GM19452 (cell line): Measurements from ENCODE around the gene MICAL3.
"Not testable (repeated sequence)": the region's sequence is repeated elsewhere in the genome, so short reads cannot be mapped to it uniquely, and the experiment has no call there.

ENCODE experiments used
- ATAC-seq: cut with Tn5 transposase; IDR thresholded peaks from one replicate; pipeline ENCODE4 v1.9.1; 2021; ENCODE audit not compliant: unreplicated experiment

MICAL3 gene

DNA sequence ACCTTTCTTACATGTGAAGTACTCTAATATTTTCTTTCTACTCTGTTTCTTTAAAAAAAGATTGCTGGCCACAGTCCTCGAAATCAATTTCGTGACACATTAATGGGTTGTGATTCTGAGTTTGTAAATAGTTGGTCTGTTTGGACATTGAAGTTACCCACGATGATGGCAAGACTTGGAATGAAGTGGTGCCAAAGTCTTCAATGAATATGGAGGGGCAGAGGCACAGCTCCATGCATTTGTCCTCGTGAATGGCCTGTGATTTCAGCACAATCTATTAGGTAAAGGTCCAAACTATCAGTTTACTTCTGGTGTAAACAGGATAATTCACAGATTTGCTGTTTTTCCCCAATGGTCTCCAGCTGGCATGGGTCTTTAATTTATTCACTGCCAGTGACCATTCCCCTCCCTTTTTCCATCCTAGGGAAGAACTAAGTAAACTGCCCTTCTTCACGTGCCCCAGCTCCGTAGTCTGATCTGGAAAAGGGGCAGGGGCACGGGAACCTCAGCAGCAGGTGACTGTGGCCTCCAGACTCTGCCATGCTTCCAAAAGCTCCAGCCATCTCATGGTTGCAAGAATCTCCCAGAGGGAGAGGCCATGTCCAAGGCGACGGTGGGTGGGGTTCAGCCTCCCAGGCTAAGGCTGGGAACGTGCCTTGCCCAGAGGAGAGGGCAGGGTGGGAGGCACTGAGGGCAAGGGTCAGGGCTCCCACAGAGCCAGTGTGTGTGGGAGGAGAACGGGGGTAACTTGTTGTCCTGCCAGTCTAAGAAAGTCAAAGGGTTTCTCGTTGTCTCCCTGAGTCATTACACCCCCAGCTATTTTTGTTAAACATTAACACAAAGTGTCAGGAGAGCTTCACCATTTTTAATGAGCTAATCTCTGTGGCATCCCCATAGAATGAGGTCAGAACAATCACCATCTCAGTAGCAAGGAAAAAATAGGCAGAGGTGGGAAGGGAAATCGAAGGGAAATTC, 36.6 kb upstream of the MICAL3 start:
- no peak for ATAC-seq

GRCh38 chr22:18059991-18060390, 35.6 kb upstream of the MICAL3 start:
- no peak for ATAC-seq

- ATAC-seq = no peak
Measured at GRCh38 chr22:18059473-18059872, 35.1 kb upstream of the MICAL3 start.

- ATAC-seq = no peak
Measured at GRCh38 chr22:18059094-18059417, 34.7 kb upstream of the MICAL3 start.

DNA sequence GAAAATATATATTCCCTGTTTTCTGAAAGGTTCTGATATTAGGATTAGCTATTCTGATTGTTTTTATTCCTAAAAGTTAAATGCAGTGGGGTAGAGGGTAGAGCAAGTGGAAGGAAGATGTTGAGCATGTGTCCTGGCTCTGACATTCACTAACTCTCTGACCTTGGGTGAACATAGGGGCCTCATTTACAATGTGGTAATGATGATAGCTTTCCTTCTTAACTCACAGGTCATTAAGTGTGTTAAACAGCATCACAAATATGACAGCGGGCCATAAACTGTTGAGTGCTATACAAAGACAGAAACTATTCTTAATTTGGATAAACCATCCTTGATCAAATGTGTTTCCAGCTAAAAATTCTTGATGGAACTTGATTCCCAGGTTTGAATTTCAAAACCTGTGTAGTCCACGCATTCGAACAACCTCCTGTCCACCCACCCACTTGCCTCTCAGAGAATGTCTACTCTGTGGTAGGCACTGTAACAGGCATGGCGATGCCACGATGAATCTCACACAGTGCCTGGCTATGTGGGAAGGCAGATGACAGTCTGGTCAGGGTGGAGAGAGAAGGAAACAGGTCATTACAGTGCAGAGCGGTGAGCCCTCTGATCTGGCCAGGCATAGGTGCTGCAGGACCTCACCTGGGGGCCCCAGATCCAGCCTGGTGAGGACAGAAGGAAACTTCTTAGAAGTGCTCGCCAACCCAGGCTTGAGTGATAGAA, 34.2 kb upstream of the MICAL3 start:
- ATAC-seq = no peak

DNA sequence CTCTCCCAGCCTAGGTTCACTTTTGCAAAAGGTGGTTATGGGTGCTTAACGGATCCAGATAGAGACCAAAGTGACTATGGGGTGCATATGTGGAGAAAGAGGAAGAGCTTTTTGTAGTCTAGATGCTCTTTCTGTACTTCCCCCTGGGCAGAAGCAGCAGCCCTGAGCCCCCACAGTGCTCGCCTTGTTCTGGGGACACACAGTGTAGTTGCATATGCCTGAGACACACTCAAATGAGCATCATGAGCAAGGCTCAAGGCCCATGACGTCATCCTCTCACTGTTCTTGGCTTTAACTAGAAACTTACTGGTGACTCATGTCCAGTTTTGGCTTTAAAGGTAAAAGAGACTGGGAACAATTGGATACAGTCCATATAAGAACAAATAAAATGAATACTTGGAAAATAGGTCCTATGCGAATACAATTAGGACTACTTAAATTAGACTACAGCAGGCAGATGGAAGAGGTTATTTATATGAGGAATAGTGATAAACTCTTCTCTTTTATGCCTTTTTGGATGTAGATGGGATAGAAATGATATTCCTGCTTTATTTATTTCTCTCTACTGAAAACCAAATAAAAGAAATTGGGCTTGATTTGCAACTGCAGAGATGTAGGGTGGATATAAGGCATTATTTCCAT, 33.3 kb upstream of the MICAL3 start:
- ATAC-seq = peak; percentile 48

- ATAC-seq = peak; percentile 69
Measured at GRCh38 chr22:18056807-18057474, 32.6 kb upstream of the MICAL3 start.

GRCh38 chr22:18056161-18056666, 31.9 kb upstream of the MICAL3 start:
- no peak for ATAC-seq

- no peak for ATAC-seq
Measured at GRCh38 chr22:18055619-18056160, 31.3 kb upstream of the MICAL3 start.

DNA sequence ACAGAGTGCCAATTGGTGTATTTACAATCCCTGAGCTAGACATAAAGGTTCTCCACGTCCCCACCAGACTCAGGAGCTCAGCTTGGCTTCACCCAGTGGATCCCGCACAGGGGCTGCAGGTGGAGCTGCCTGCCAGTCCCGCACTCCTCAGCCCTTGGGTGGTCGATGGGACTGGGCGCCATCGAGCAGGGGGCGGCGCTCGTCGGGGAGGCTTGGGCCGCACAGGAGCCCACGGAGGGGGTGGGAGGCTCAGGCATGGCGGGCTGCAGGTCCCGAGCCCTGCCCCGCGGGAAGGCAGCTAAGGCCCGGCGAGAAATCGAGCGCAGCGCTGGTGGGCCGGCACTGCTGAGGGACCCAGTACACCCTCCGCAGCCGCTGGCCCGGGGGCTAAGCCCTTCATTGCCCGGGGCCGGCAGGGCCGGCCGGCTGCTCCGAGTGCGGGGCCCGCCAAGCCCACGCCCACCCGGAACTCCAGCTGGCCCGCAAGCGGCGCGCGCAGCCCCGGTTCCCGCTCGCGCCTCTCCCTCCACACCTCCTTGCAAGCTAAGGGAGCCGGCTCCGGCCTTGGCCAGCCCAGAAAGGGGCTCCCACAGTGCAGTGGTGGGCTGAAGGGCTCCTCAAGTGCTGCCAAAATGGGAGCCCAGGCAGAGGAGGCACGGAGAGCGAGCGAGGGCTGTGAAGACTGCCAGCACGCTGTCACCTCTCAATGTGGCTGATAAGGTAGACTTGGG, 29.0 kb upstream of the MICAL3 start:
- not testable (repeated sequence) for ATAC-seq

DNA sequence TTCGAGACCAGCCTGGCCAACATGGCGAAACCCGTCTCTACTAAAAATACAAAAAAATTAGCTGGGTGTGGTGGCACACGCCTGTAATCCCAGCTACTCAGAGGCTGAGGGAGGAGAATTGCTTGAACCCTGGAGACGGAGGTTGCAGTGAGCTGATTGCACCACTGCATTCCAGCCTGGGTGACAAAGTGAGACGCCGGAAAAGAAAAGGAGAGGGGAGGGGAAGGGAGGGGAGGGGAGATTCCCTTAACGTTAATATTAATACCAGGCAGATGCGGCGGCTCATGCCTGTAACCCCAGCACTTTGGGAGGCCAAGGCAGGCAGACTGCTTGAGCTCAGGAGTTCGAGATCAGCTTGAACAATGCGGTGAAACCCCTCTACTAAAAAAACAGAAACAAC, 26.8 kb upstream of the MICAL3 start:
- not testable (repeated sequence) for ATAC-seq

- no peak for ATAC-seq
Measured at GRCh38 chr22:18050065-18050464, 25.7 kb upstream of the MICAL3 start.

DNA sequence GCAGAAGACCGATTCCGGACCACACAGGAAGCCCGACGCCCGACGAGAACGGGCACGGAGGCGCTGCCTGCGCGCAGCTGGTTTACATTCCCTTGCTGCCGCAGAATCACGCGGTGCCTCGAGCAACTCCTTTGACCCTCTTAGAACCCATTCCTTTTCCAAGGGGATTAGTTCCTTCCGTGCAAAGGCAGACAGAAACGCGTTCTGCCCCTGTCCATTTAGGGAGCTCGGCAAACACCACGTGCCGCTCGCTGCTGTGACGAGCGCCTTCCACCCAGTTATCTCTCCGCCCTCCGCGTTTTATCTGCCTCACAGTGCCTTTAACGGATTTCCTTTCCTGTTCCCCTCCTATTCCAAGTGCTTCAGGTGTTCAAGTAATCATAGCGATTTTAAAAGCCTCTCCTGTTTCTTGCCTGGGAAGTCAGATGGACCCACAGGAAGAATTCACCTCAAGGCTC, 24.1 kb upstream of the MICAL3 start:
- no peak for ATAC-seq

GRCh38 chr22:18048041-18048440, 23.7 kb upstream of the MICAL3 start:
- no peak for ATAC-seq

GRCh38 chr22:18045794-18046193, 21.4 kb upstream of the MICAL3 start:
- ATAC-seq = no peak

DNA sequence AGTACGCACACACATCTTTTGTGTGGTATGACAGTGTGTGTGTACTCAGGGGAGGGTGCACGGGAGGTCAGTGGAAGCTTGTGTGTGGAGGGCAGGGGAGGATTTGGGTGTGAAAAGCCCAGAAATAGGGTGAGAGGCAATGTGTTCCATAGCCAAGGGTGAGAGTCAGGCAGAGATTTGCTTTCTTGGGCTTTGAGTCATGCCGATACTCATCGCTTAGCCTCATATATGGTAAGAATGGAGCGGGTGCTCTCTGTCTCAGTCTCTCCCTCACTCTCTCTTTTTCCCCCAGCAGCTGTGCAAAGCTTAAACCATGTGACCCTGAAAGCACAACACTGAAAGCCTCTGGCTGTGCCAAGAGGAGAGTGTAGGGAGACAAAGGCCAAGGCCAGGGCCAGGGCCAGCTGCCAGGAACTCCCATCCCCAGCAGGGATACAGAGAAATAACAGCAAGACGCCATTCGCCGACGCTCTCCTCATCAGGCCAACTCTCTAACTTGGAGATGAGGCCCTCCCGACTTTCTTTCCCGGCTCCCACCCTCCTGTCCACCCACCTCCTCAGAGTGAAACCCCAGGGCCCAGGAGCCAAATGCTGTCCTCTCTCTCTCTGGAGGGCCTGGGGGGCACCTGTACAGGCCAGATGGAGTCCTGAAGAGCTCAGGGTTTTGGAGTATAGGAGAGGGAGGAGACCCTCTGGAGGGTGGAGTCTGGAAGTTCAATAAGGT, 20.3 kb upstream of the MICAL3 start:
- ATAC-seq = no peak

GRCh38 chr22:18042685-18043084, 18.3 kb upstream of the MICAL3 start:
- ATAC-seq = no peak

DNA sequence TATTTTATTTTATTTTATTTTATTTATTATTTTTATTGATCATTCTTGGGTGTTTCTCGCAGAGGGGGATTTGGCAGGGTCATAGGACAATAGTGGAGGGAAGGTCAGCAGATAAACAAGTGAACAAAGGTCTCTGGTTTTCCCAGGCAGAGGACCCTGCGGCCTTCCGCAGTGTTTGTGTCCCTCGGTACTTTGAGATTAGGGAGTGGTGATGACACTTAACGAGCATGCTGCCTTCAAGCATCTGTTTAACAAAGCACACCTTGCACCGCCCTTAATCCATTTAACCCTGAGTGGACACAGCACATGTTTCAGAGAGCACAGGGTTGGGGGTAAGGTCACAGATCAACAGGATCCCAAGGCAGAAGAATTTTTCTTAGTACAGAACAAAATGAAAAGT, 16.5 kb upstream of the MICAL3 start:
- ATAC-seq = not testable (repeated sequence)

- no peak for ATAC-seq
Measured at GRCh38 chr22:18035751-18036150, 11.4 kb upstream of the MICAL3 start.
